ENCODE measurements around the gene HRH3.

Gene HRH3

GRCh38 chr20:62253398-62253797 is 33.3 kb upstream of the HRH3 start:
- ATAC-seq (ENCODE audit: insufficient read depth, low read depth) (no peak), DNase-seq (no peak)
- peaks cover 8% of the 10 kb centered on the region; the same call in 1 of the 2 replicates for H3K36me3 ChIP-seq (ENCODE audit: insufficient read depth, low read length)
- no peak overlapping the region for H3K4me3 ChIP-seq (ENCODE audit: low read depth in 1 of 2, low read length in 2 of 2)
- no peak overlapping the region for H3K4me2 ChIP-seq (ENCODE audit: insufficient read depth, low read length)
- no peak overlapping the region for H3K9ac ChIP-seq (ENCODE audit: low read depth, low read length)
- no peak overlapping the region for H3K27ac ChIP-seq (ENCODE audit: low read length)
- H3K9me3 ChIP-seq (ENCODE audit: insufficient read depth, low read length, severe bottlenecking) = no peaks in the 10 kb centered on the region
- H2AFZ ChIP-seq (ENCODE audit: low read depth, low read length) = no peak overlapping the region
- H3K79me2 ChIP-seq (ENCODE audit: insufficient read depth, low read length) = peaks cover 70% of the 10 kb centered on the region
- TF ChIP-seq EZH2 (IDR thresholded peaks at IDR 0.05; ENCODE audit: borderline replicate concordance, low read depth, low read length, severe bottlenecking) (no peak), CTCF (IDR thresholded peaks at IDR 0.05; ENCODE audit: borderline replicate concordance, extremely low read depth, low read length, poor library complexity, severe bottlenecking) (no peak)
- peaks cover 56% of the 10 kb centered on the region for H4K20me1 ChIP-seq (ENCODE audit: insufficient read depth, low read length)
- no peaks in the 10 kb centered on the region for H3K27me3 ChIP-seq (ENCODE audit: insufficient read depth, low read length, poor library complexity)
- H3K4me1 ChIP-seq (ENCODE audit: insufficient read depth, low read length) = no peaks in the 10 kb centered on the region

GRCh38 chr20:62252342-62252966 is 32.4 kb upstream of the HRH3 start:
- H3K9me3 ChIP-seq (ENCODE audit: insufficient read depth, low read length, severe bottlenecking) = no peaks in the 10 kb centered on the region
- H3K27ac ChIP-seq (ENCODE audit: low read length) = no peak overlapping the region
- TF ChIP-seq CTCF (IDR thresholded peaks at IDR 0.05; ENCODE audit: borderline replicate concordance, extremely low read depth, low read length, poor library complexity, severe bottlenecking) (no peak), EZH2 (IDR thresholded peaks at IDR 0.05; ENCODE audit: borderline replicate concordance, low read depth, low read length, severe bottlenecking) (no peak)
- H2AFZ ChIP-seq (ENCODE audit: low read depth, low read length) = no peak overlapping the region
- H4K20me1 ChIP-seq (ENCODE audit: insufficient read depth, low read length) = peaks cover 58% of the 10 kb centered on the region
- H3K79me2 ChIP-seq (ENCODE audit: insufficient read depth, low read length) = peaks cover 72% of the 10 kb centered on the region
- no peaks in the 10 kb centered on the region for H3K4me1 ChIP-seq (ENCODE audit: insufficient read depth, low read length)
- no peak overlapping the region for H3K4me3 ChIP-seq (ENCODE audit: low read depth in 1 of 2, low read length in 2 of 2)
- ATAC-seq (ENCODE audit: insufficient read depth, low read depth) = no peak
- DNase-seq = no peak
- H3K4me2 ChIP-seq (ENCODE audit: insufficient read depth, low read length) = no peak overlapping the region
- H3K36me3 ChIP-seq (ENCODE audit: insufficient read depth, low read length) = peaks cover 8% of the 10 kb centered on the region; the same call in 1 of the 2 replicates
- H3K27me3 ChIP-seq (ENCODE audit: insufficient read depth, low read length, poor library complexity) = no peaks in the 10 kb centered on the region
- no peak overlapping the region for H3K9ac ChIP-seq (ENCODE audit: low read depth, low read length)

- H2AFZ ChIP-seq (ENCODE audit: low read depth, low read length) = no peak overlapping the region
- no peak overlapping the region for H3K4me2 ChIP-seq (ENCODE audit: insufficient read depth, low read length)
- H3K9ac ChIP-seq (ENCODE audit: low read depth, low read length) = no peak overlapping the region
- H3K4me1 ChIP-seq (ENCODE audit: insufficient read depth, low read length) = no peaks in the 10 kb centered on the region
- H3K27me3 ChIP-seq (ENCODE audit: insufficient read depth, low read length, poor library complexity) = no peaks in the 10 kb centered on the region
- peaks cover 75% of the 10 kb centered on the region for H4K20me1 ChIP-seq (ENCODE audit: insufficient read depth, low read length)
- peaks cover 84% of the 10 kb centered on the region for H3K79me2 ChIP-seq (ENCODE audit: insufficient read depth, low read length)
- H3K4me3 ChIP-seq (ENCODE audit: low read depth in 1 of 2, low read length in 2 of 2) = no peak overlapping the region
- no peaks in the 10 kb centered on the region for H3K9me3 ChIP-seq (ENCODE audit: insufficient read depth, low read length, severe bottlenecking)
- ATAC-seq (ENCODE audit: insufficient read depth, low read depth) = no peak
- no peak for DNase-seq
- no peak for TF ChIP-seq CTCF (IDR thresholded peaks at IDR 0.05; ENCODE audit: borderline replicate concordance, extremely low read depth, low read length, poor library complexity, severe bottlenecking)
- no peak for TF ChIP-seq EZH2 (IDR thresholded peaks at IDR 0.05; ENCODE audit: borderline replicate concordance, low read depth, low read length, severe bottlenecking)
- no peaks in the 10 kb centered on the region; the same call in 1 of the 2 replicates for H3K36me3 ChIP-seq (ENCODE audit: insufficient read depth, low read length)
- no peak overlapping the region for H3K27ac ChIP-seq (ENCODE audit: low read length)
These were observed 28.9 kb upstream of the HRH3 start for GRCh38 chr20:62248890-62249560.
